D721Med (cell line): Measurements from ENCODE around the gene CCDC191.

Experiments used
- DNase-seq: peaks from one replicate; pipeline ENCODE4 v3.0.0; 2011; ENCODE audit warnings: low spot score; ENCODE audit not compliant: insufficient read length
- FAIRE-seq: peaks from 2 replicates; lab custom pipeline; 2011; peaks lifted over from hg19 to GRCh38; lab: Jason Lieb, UNC
- TF ChIP-seq, protein P1 (sequence below): IDR thresholded peaks from 2 replicates; pipeline ENCODE4 v1.5.1; 2012; ENCODE audit warnings: mild to moderate bottlenecking, control low read depth; ENCODE audit not compliant: insufficient read depth; ENCODE audit errors: missing control alignments

Gene CCDC191

DNA sequence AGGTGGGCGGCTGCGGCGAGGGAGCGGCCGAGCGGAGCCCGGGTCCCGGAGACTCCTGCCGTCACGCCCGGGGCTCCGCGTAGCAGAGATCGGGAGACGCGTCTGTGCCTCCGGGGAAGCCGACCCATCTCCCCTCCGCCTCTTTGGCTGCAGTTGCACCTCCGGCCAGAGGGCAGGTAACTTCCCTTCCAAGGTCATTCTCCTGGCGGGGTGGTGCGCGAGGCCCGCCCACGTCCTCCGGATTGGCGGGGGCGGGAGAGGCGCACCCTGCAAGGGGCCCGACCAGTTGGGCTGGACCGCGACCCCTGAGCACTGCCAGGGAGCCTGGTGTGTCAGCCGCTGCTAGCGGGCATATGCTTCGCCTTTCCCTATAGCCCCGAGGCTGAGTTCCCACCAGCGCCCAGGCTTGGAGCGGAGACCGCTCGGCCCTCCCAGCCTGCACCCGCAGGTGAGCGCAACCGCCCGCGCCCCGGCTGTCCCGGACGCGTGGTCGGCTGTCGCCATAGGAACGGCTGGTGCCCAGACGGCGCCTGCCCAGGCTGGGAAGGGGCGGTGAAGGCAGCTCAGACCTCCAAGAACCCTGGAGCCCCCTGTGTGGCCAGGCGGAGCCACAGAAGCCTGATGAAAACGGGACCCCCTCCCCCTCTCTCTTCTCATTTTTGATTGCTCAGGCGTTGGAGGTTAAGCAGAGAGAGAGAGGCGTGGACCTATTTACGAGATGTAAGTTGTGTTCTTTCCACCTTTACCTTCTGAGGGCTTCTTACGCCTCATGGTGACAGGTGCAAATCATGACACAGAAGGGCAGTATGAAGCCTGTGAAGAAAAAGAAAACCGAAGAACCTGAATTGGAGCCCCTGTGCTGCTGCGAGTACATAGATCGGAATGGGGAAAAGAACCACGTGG, 108.1 kb downstream of the CCDC191 start:
- FAIRE-seq = no peak
- DNase-seq = no peak
- TF ChIP-seq, protein P1, sequence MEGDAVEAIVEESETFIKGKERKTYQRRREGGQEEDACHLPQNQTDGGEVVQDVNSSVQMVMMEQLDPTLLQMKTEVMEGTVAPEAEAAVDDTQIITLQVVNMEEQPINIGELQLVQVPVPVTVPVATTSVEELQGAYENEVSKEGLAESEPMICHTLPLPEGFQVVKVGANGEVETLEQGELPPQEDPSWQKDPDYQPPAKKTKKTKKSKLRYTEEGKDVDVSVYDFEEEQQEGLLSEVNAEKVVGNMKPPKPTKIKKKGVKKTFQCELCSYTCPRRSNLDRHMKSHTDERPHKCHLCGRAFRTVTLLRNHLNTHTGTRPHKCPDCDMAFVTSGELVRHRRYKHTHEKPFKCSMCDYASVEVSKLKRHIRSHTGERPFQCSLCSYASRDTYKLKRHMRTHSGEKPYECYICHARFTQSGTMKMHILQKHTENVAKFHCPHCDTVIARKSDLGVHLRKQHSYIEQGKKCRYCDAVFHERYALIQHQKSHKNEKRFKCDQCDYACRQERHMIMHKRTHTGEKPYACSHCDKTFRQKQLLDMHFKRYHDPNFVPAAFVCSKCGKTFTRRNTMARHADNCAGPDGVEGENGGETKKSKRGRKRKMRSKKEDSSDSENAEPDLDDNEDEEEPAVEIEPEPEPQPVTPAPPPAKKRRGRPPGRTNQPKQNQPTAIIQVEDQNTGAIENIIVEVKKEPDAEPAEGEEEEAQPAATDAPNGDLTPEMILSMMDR = no peak

DNA sequence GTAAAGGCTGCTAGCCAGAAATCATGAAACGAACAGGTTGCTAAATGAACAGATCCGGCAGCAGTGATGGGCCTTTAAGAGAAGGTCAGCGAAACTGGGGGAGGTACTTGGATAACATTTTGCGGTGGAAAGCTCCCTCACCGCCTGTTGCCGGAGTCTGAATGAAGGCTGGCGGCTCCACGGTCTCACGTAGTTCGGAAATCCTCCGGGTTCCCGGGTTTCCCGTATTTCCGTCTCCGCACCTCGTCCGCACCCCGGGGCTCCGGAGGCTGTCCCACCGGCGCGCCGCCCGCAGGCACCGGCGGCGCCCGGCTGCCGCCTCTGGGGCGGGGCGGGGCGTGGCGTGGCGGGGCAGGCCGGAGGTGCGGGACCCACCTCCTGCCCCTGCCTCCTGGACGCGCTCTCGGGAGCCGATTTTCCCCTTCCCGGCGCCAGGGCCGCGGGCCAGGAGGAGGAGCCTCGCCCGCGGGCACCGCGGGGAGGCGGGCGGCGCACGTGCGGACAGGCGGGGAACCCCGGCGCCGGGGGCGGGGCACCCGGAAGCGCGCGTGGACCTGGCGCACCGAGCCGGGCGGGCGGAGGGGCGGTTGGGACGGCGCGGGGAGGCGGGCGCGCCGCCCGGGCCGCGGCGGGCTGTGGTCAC, 108.8 kb downstream of the CCDC191 start, which contains the start of gene ZDHHC23:
TSS of gene ZDHHC23 (plus strand) at position 642 of the 643 bp plus-strand sequence. CDS start 790 bp downstream, outside the sequence.
- DNase-seq (peak; percentile 64), FAIRE-seq (no peak)
- TF ChIP-seq, protein P1 = no peak

DNA sequence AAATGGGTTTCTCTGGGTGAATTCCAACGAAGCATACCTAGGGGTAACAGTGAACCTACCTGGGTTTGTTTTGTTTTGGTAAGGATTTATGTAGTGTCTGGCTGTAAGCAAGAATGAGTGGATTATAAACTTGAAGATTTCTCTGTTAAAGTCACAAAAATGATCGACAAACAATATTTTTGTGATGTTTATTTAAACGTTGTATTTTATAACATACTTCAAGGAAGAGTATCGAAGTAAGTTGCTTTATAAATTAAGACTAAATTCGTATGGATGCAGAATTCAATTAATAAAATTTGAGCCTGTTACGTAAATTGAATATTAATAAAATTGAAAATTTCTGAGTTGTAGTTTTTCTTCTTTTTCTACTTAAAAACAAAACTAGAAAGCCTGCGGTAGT, 109.5 kb downstream of the CCDC191 start:
- TF ChIP-seq, protein P1 = no peak
- FAIRE-seq (no peak), DNase-seq (no peak)

DNA sequence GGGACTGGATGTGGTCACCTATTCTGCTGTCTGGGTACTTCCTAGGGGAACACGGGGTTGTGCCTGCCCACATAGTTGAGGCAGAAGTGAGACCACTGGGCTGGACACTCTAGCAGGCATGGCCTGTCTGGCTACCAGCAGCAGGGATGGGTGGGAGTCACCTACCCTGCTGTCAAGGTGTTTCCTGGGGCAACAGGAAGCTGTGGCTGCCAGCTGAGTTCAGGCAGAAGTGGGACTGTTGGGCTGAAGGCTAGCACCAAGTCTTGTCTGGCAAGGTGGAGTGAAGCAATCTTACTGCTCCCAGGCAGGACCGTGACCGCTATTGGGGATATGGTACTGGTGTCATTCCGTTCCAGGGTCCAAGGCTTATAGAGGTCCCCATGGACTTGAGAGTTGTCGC, 128.8 kb downstream of the CCDC191 start:
- DNase-seq = no peak
- FAIRE-seq = no peak
- TF ChIP-seq, protein P1 = no peak

DNA sequence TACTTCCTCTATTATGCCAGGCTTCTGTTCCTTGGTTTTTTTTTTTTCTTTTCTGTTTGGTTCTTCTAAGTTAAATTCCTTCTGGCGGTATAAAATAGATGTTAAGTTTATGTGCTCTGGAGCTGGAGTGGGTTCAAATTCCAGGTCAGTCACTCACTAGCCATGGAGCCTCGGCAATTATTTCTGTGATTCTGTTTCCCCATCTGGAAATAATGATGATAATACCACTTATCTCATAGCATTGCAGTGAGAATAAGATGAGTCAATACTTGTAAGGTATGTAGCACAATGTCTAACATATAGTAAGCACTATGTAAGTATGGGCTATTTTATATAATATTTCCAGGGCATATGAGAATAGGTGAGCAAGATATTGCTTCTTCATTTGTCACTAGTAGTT, 141.7 kb downstream of the CCDC191 start:
- no peak for DNase-seq
- TF ChIP-seq, protein P1 = no peak
- no peak for FAIRE-seq
